Measurements from ENCODE around the gene A1CF. TPM values are rescaled to one million over a fixed set of nuclear protein-coding genes. Genes with fewer than 3 reads are reported as not detected.

Gene A1CF
- total RNA-seq, 1 experiment from 2014 or later: 0.03 TPM

DNA sequence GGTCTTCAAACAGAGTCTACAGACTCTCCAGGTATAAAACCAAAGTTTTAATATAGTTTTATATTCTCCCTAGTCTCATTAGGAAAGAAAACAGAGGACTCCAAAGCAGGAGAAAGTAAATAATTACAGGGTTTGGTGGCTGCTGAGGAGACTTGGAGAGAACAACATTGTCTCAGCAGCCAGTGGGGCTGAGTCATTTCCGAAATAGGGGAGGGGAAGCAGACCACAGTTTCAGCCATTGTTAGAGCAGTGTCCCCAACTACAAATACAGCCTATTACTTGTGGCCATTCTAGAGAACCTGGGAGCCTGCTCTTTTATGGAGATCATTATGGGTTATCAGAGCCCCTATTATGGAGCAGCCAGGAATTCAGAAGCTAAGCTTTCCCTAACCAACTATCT, 44.2 kb upstream of the A1CF start:
- Histone ChIP-seq H3K4me1 (ENCODE audit: control insufficient read depth, insufficient read depth, low read length) (no peaks in the 10 kb centered on the region), H3K4me3 (ENCODE audit: low read depth in 2 of 2, low read length in 2 of 2) (no peak overlapping the region), H3K27ac (ENCODE audit: low read length) (no peak overlapping the region), H3K9me3 (ENCODE audit: control insufficient read depth, insufficient read depth, low read depth, low read length) (no peaks in the 10 kb centered on the region), H3K36me3 (ENCODE audit: control insufficient read depth, insufficient read depth, low read length) (no peaks in the 10 kb centered on the region), H3K27me3 (ENCODE audit: control insufficient read depth, insufficient read depth, low read length) (no peaks in the 10 kb centered on the region)
- CTCF ChIA-PET: no interaction called here
- ATAC-seq (no peak), DNase-seq (ENCODE audit: low read depth, low spot score) (no peak)
- in situ Hi-C loops (cut with HindIII; ENCODE audit: low pct_unique_long_range_greater_than_20kb, low sequenced_read_pairs) (no loop called here), intact Hi-C loops (cut with micrococcal nuclease; ENCODE audit: unreplicated experiment) (no loop called here)
- TF ChIP-seq CTCF (IDR thresholded peaks at IDR 0.05): no peak
- no peak for TF ChIP-seq REST (IDR thresholded peaks at IDR 0.05; ENCODE audit: insufficient read depth in 1 of 2, low read depth in 2 of 2, low read length in 1 of 2)
- TF ChIP-seq TCF7L2 (IDR thresholded peaks at IDR 0.05; ENCODE audit: low read depth, low read length): no peak
- no peak for TF ChIP-seq SIN3A (IDR thresholded peaks at IDR 0.05; ENCODE audit: borderline replicate concordance, insufficient read depth, low read depth, low read length)
- no peak for TF ChIP-seq POLR2AphosphoS5 (IDR thresholded peaks at IDR 0.05; ENCODE audit: low read depth, low read length)
- POLR2A ChIA-PET: no interaction called here
- no TSS peak for BruUV-seq (replicated peaks)

- CTCF ChIA-PET: no interaction called here
- H3K36me3 ChIP-seq (ENCODE audit: control insufficient read depth, insufficient read depth, low read length): no peaks in the 10 kb centered on the region
- DNase-seq (ENCODE audit: low read depth, low spot score) (no peak), ATAC-seq (no peak)
- H3K4me1 ChIP-seq (ENCODE audit: control insufficient read depth, insufficient read depth, low read length): no peaks in the 10 kb centered on the region
- intact Hi-C loops (cut with micrococcal nuclease; ENCODE audit: unreplicated experiment): no loop called here
- H3K4me3 ChIP-seq (ENCODE audit: low read depth in 2 of 2, low read length in 2 of 2): no peak overlapping the region
- in situ Hi-C loops (cut with HindIII; ENCODE audit: low pct_unique_long_range_greater_than_20kb, low sequenced_read_pairs): no loop called here
- TF ChIP-seq TCF7L2 (IDR thresholded peaks at IDR 0.05; ENCODE audit: low read depth, low read length) (no peak), SIN3A (IDR thresholded peaks at IDR 0.05; ENCODE audit: borderline replicate concordance, insufficient read depth, low read depth, low read length) (no peak), REST (IDR thresholded peaks at IDR 0.05; ENCODE audit: insufficient read depth in 1 of 2, low read depth in 2 of 2, low read length in 1 of 2) (no peak), CTCF (IDR thresholded peaks at IDR 0.05) (no peak), POLR2AphosphoS5 (IDR thresholded peaks at IDR 0.05; ENCODE audit: low read depth, low read length) (no peak)
- POLR2A ChIA-PET: no interaction called here
- H3K9me3 ChIP-seq (ENCODE audit: control insufficient read depth, insufficient read depth, low read depth, low read length): no peaks in the 10 kb centered on the region
- H3K27ac ChIP-seq (ENCODE audit: low read length): no peak overlapping the region
- H3K27me3 ChIP-seq (ENCODE audit: control insufficient read depth, insufficient read depth, low read length): no peaks in the 10 kb centered on the region
- BruUV-seq (replicated peaks): no TSS peak
Measured at GRCh38 chr10:50928190-50928552, 42.7 kb upstream of the A1CF start.

All from Panc1 (cell line).